ENCODE measurements around the gene PCGF1.

Gene PCGF1

GRCh38 chr2:74548900-74549826 is 41.7 kb upstream of the PCGF1 start:
- peak; percentile 86 for DNase-seq
- Histone ChIP-seq H3K36me3 (peaks cover 10% of the 10 kb centered on the region), H3K27ac (peak overlapping the region; percentile 98), H3K4me3 (ENCODE audit: low read depth, low read length) (peak overlapping the region; percentile 80), H3K27me3 (ENCODE audit: insufficient read depth, low read depth, severe bottlenecking) (no peaks in the 10 kb centered on the region), H3K9me3 (ENCODE audit: severe bottlenecking) (no peaks in the 10 kb centered on the region)
- TF ChIP-seq CTCF (IDR thresholded peaks at IDR 0.05; ENCODE audit: low read depth, low read length): no peak

GRCh38 chr2:74548285-74548899 is 40.9 kb upstream of the PCGF1 start:
- Histone ChIP-seq H3K27me3 (ENCODE audit: insufficient read depth, low read depth, severe bottlenecking) (no peaks in the 10 kb centered on the region), H3K4me3 (ENCODE audit: low read depth, low read length) (peak overlapping the region; percentile 80), H3K9me3 (ENCODE audit: severe bottlenecking) (no peaks in the 10 kb centered on the region), H3K27ac (peak overlapping the region; percentile 98), H3K36me3 (peaks cover 10% of the 10 kb centered on the region)
- TF ChIP-seq CTCF (IDR thresholded peaks at IDR 0.05; ENCODE audit: low read depth, low read length): no peak
- DNase-seq: peak; percentile 74

- no peaks in the 10 kb centered on the region for H3K27me3 ChIP-seq (ENCODE audit: insufficient read depth, low read depth, severe bottlenecking)
- no peak for TF ChIP-seq CTCF (IDR thresholded peaks at IDR 0.05; ENCODE audit: low read depth, low read length)
- no peak for DNase-seq
These were observed 38.5 kb upstream of the PCGF1 start for GRCh38 chr2:74546004-74546403.

GRCh38 chr2:74544634-74545033 is 37.1 kb upstream of the PCGF1 start:
- H3K27ac ChIP-seq: no peak overlapping the region
- H3K36me3 ChIP-seq: peaks cover 11% of the 10 kb centered on the region
- peak; percentile 18; the same call in 1 of the 2 replicates for TF ChIP-seq CTCF (IDR thresholded peaks at IDR 0.05; ENCODE audit: low read depth, low read length)
- DNase-seq: no peak
- H3K9me3 ChIP-seq (ENCODE audit: severe bottlenecking): no peaks in the 10 kb centered on the region
- H3K4me3 ChIP-seq (ENCODE audit: low read depth, low read length): no peak overlapping the region
- H3K27me3 ChIP-seq (ENCODE audit: insufficient read depth, low read depth, severe bottlenecking): no peaks in the 10 kb centered on the region

More at GRCh38 chr2:74546004-74546403, 38.5 kb upstream of the PCGF1 start:
- H3K4me3 ChIP-seq (ENCODE audit: low read depth, low read length): no peak overlapping the region
- no peak overlapping the region for H3K27ac ChIP-seq
- H3K9me3 ChIP-seq (ENCODE audit: severe bottlenecking): no peaks in the 10 kb centered on the region
- H3K36me3 ChIP-seq: peaks cover 8% of the 10 kb centered on the region

- no peaks in the 10 kb centered on the region for H3K9me3 ChIP-seq (ENCODE audit: severe bottlenecking)
- no peak overlapping the region for H3K27ac ChIP-seq
- no peaks in the 10 kb centered on the region for H3K27me3 ChIP-seq (ENCODE audit: insufficient read depth, low read depth, severe bottlenecking)
- TF ChIP-seq CTCF (IDR thresholded peaks at IDR 0.05; ENCODE audit: low read depth, low read length): no peak
- no peak for DNase-seq
- no peak overlapping the region for H3K4me3 ChIP-seq (ENCODE audit: low read depth, low read length)
- H3K36me3 ChIP-seq: peaks cover 9% of the 10 kb centered on the region
These were observed 35.5 kb upstream of the PCGF1 start for GRCh38 chr2:74542978-74543377.

Data from WERI-Rb-1 (cell line).